Kidney tubule cell (primary cell): ENCODE data around the gene CDKN2B.
"Not testable (repeated sequence)": the region's sequence is repeated elsewhere in the genome, so short reads cannot be mapped to it uniquely, and the experiment has no call there.

Experiments used
- DNase-seq: peaks from one replicate; pipeline ENCODE4 v3.0.0-alpha.2; 2018; ENCODE audit warnings: low spot score

CDKN2B gene

GRCh38 chr9:22008717-22009505, at the start of gene CDKN2B:
Gene CDKN2B (minus strand): TSS chr9:22009305. CDS start chr9:22008953, 352 bp downstream.
- peak; percentile 96 for DNase-seq

- not testable (repeated sequence) for DNase-seq
Measured at GRCh38 chr9:22057972-22058371, 48.9 kb upstream of the CDKN2B start.

GRCh38 chr9:22056402-22056801, 47.3 kb upstream of the CDKN2B start:
- no peak for DNase-seq

- DNase-seq = no peak
Measured at GRCh38 chr9:22055090-22055489, 46.0 kb upstream of the CDKN2B start.

GRCh38 chr9:22054529-22054928, 45.4 kb upstream of the CDKN2B start:
- DNase-seq = no peak

GRCh38 chr9:22054076-22054475, 45.0 kb upstream of the CDKN2B start:
- DNase-seq = no peak

- no peak for DNase-seq
Measured at GRCh38 chr9:22053178-22053577, 44.1 kb upstream of the CDKN2B start.

- peak; percentile 98 for DNase-seq
Measured at GRCh38 chr9:22052376-22052945, 43.4 kb upstream of the CDKN2B start.

GRCh38 chr9:22050924-22051323, 41.8 kb upstream of the CDKN2B start:
- no peak for DNase-seq

GRCh38 chr9:22049411-22049810, 40.3 kb upstream of the CDKN2B start:
- peak; percentile 69 for DNase-seq

GRCh38 chr9:22047596-22047995, 38.5 kb upstream of the CDKN2B start:
- no peak for DNase-seq

GRCh38 chr9:22046243-22046885, 37.3 kb upstream of the CDKN2B start:
- DNase-seq = no peak

- no peak for DNase-seq
Measured at GRCh38 chr9:22045423-22045822, 36.3 kb upstream of the CDKN2B start.

- peak; percentile 88 for DNase-seq
Measured at GRCh38 chr9:22044583-22044982, 35.5 kb upstream of the CDKN2B start.

GRCh38 chr9:22043928-22044327, 34.8 kb upstream of the CDKN2B start:
- DNase-seq = no peak

- peak; percentile 65 for DNase-seq
Measured at GRCh38 chr9:22041775-22042174, 32.7 kb upstream of the CDKN2B start.

- DNase-seq = no peak
Measured at GRCh38 chr9:22041344-22041743, 32.2 kb upstream of the CDKN2B start.

GRCh38 chr9:22040760-22041159, 31.7 kb upstream of the CDKN2B start:
- peak; percentile 50 for DNase-seq

GRCh38 chr9:22039258-22039657, 30.2 kb upstream of the CDKN2B start:
- DNase-seq = no peak

- DNase-seq = peak; percentile 39
Measured at GRCh38 chr9:22037954-22038690, 29.0 kb upstream of the CDKN2B start.

- DNase-seq = no peak
Measured at GRCh38 chr9:22036866-22037626, 27.9 kb upstream of the CDKN2B start.

GRCh38 chr9:22035591-22036011, 26.5 kb upstream of the CDKN2B start:
- DNase-seq = no peak
